Measurements from ENCODE around the gene ADAT2.

DNA sequence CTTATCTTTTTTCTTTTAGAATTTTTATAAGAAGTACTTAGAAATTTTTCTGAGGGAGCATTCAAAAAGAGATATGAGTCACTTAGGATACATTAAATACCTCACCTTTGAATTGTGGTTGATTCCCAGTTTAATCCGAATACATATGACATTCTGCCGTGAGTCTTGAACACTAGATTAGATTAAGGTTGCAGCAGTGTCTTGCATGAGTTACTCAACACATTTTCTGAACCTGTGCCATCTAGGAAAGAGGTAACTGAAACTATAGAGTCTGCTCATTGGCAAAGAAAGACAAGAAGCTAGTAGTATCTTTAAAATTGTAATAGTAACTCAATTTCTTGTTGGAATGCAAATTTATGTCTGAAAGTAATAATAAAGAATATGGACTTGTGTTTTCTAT, 15.1 kb upstream of the ADAT2 start:
- no peak for TF ChIP-seq POLR2A (IDR thresholded peaks at IDR 0.05)
- no peak for TF ChIP-seq CTCF (IDR thresholded peaks at IDR 0.05)
